ENCODE data around the gene INSYN2A. TPM values are rescaled to one million over a fixed set of nuclear protein-coding genes. Genes with fewer than 3 reads are reported as not detected.

INSYN2A gene
- polyA plus RNA-seq, 2 of the 4 experiments (the other 2 are of a cell fraction): 0.25 to 0.54 TPM

- Histone ChIP-seq H3K27ac (peak overlapping the region; percentile 82 to 87), H3K4me3 (no peak overlapping the region), H3K4me2 (peak overlapping the region; percentile 81), H3K9me3 (no peaks in the 10 kb centered on the region), H3K4me1 (peaks cover 66% of the 10 kb centered on the region)
- WGBS (ENCODE audit: missing lambda C conversion rate): 85% methylated on average over 7 of the region's 7 CpGs
- ChIA-PET POLR2A (interaction anchor here (1.0 kb wide), 1 partner anchor 45 kb away, joined by 3 read pairs; no protein-coding TSS in a partner anchor), CTCF (interaction anchor here (1.3 to 2.0 kb wide), 3 partner anchors 10 to 28 kb away, joined by 3 to 7 read pairs (median 4); no protein-coding TSS in a partner anchor)
- TF ChIP-seq HOXB13 (CRISPR knock-in tag; IDR thresholded peaks at IDR 0.05; ENCODE audit: low read depth): no peak
- no peak for TF ChIP-seq MAX (IDR thresholded peaks at IDR 0.05)
- no peak for TF ChIP-seq RFX5 (IDR thresholded peaks at IDR 0.05)
- TF ChIP-seq CBX8 (IDR thresholded peaks at IDR 0.05): no peak
- no peak for TF ChIP-seq ZC3H11A (IDR thresholded peaks at IDR 0.05)
- TF ChIP-seq PBX3 (IDR thresholded peaks at IDR 0.05): no peak
- TF ChIP-seq POLR2A (IDR thresholded peaks at IDR 0.05; ENCODE audit: low read length): no peak
- no peak for TF ChIP-seq SMC3 (IDR thresholded peaks at IDR 0.05)
- TF ChIP-seq FOSL2 (IDR thresholded peaks at IDR 0.05): no peak
- no peak for TF ChIP-seq FOSL2 (CRISPR knock-in tag; IDR thresholded peaks at IDR 0.05)
- DNase-seq (ENCODE audit: low read depth in 1 of 2, low spot score in 1 of 2) (no peak), FAIRE-seq (no peak), ATAC-seq (no peak)
Measured at GRCh38 chr10:127149501-127150081, 46.8 kb downstream of the INSYN2A start.

GRCh38 chr10:127148933-127149220 is 47.5 kb downstream of the INSYN2A start:
- FAIRE-seq (peak; percentile 32), DNase-seq (ENCODE audit: low read depth in 1 of 2, low spot score in 1 of 2) (peak; percentile 56 to 57), ATAC-seq (peak; percentile 73 to 80)
- no peak for TF ChIP-seq KDM1A (IDR thresholded peaks at IDR 0.05; ENCODE audit: low read depth)
- 0 out of 5 replicates have a peak, but pooled peaks of 1 of the 2 experiments have one; percentile 11 for TF ChIP-seq JUN (IDR thresholded peaks at IDR 0.05)
- TF ChIP-seq HEYL (CRISPR knock-in tag; IDR thresholded peaks at IDR 0.05): no peak
- TF ChIP-seq FOSL2 (IDR thresholded peaks at IDR 0.05): no peak
- no peak for TF ChIP-seq FOSL2 (CRISPR knock-in tag; IDR thresholded peaks at IDR 0.05)
- TF ChIP-seq CEBPB (IDR thresholded peaks at IDR 0.05): peak in 1 of 2 experiments; percentile 61; a peak in 2 of 4 replicates
- TF ChIP-seq POLR2AphosphoS2 (conservative IDR thresholded peaks at IDR 0.05; ENCODE audit: low read length): no peak
- TF ChIP-seq ESRRA (IDR thresholded peaks at IDR 0.05; ENCODE audit: borderline replicate concordance, low read length): no peak
- no peak for TF ChIP-seq ZSCAN20 (CRISPR knock-in tag; IDR thresholded peaks at IDR 0.05)
- Histone ChIP-seq H3K27ac (peak overlapping the region; percentile 82 to 87), H3K9me3 (no peaks in the 10 kb centered on the region), H3K4me3 (peak overlapping the region; percentile 10; the same call in 1 of the 3 replicates), H3K4me2 (peak overlapping the region; percentile 81), H3K4me1 (peaks cover 66% of the 10 kb centered on the region)
- ChIA-PET POLR2A (interaction anchor here (1.0 kb wide), 1 partner anchor 45 kb away, joined by 3 read pairs; no protein-coding TSS in a partner anchor), CTCF (interaction anchor here (1.3 to 2.0 kb wide), 2 partner anchors 11 to 15 kb away, joined by 4 to 7 read pairs; no protein-coding TSS in a partner anchor)
- WGBS (ENCODE audit: missing lambda C conversion rate): 0% methylated on average over 2 of the region's 2 CpGs

GRCh38 chr10:127148066-127148932 is 48.1 kb downstream of the INSYN2A start:
- peak overlapping the region; percentile 82 to 87 for H3K27ac ChIP-seq
- H3K9me3 ChIP-seq: no peaks in the 10 kb centered on the region
- H3K4me3 ChIP-seq: peak overlapping the region; percentile 10; the same call in 1 of the 3 replicates
- TF ChIP-seq SMC3 (IDR thresholded peaks at IDR 0.05) (no peak), CEBPB (IDR thresholded peaks at IDR 0.05) (0 out of 4 replicates have a peak, but pooled peaks of 1 of the 2 experiments have one; percentile 6), JUNB (IDR thresholded peaks at IDR 0.05) (peak; percentile 84), NFE2L2 (conservative IDR thresholded peaks at IDR 0.05; ENCODE audit: low read length) (peak; percentile 82), JUN (IDR thresholded peaks at IDR 0.05) (peak; percentile 31 to 50; a peak in 1 of 5 replicates), ATOH8 (CRISPR knock-in tag; IDR thresholded peaks at IDR 0.05; ENCODE audit: low read depth) (peak; percentile 36; the same call in 1 of the 2 replicates), MAFK (IDR thresholded peaks at IDR 0.05; ENCODE audit: partially characterized antibody) (peak; percentile 91), FOSL2 (IDR thresholded peaks at IDR 0.05) (peak; percentile 91), FOSL2 (CRISPR knock-in tag; IDR thresholded peaks at IDR 0.05) (peak; percentile 96), KDM1A (IDR thresholded peaks at IDR 0.05; ENCODE audit: low read depth) (no peak)
- peak; percentile 72 for FAIRE-seq
- ATAC-seq: peak; percentile 62 to 68
- H3K4me2 ChIP-seq: peak overlapping the region; percentile 81
- ChIA-PET CTCF (interaction anchor here (1.3 to 2.0 kb wide), 2 partner anchors 11 to 16 kb away, joined by 4 to 7 read pairs; no protein-coding TSS in a partner anchor), POLR2A (interaction anchor here (0.6 to 1.0 kb wide), 2 partner anchors 46 to 96 kb away, joined by 3 to 4 read pairs; no protein-coding TSS in a partner anchor)
- peaks cover 66% of the 10 kb centered on the region for H3K4me1 ChIP-seq
- 11% methylated on average over 15 of the region's 15 CpGs for WGBS (ENCODE audit: missing lambda C conversion rate)
- peak; percentile 43 to 72 for DNase-seq (ENCODE audit: low read depth in 1 of 2, low spot score in 1 of 2)

All from A549 (cell line).